Natural killer cell (primary cell): ENCODE results near the gene SLC16A6. TPM values are rescaled to one million over a fixed set of nuclear protein-coding genes. Genes with fewer than 3 reads are reported as not detected.

Experiments used
- ATAC-seq, 3 donors: fragments of 150-1000 bp in 2 of 3; fragments of 200-7000 bp in 1 of 3; cut with Tn5 transposase; 1 replicate in 1 of 3; 2 replicates in 2 of 3; pipeline ENCODE4 v1.10.0; 2021; ENCODE audit warnings: mild to moderate bottlenecking in 2 of 3, moderate library complexity in 2 of 3
- DNase-seq, 2 donors: peaks; one replicate each; pipeline versions ENCODE4 v3.0.0 to v3.0.0-alpha.2; 2013 to 2021; ENCODE audit warnings: mixed read lengths in 1 of 2
- H3K27ac ChIP-seq: one replicate; pipeline ENCODE4 v1.5.1; 2013; ENCODE audit warnings: mild to moderate bottlenecking, low read length
- H3K27me3 ChIP-seq: one replicate; pipeline ENCODE4 v1.6.1; 2013; ENCODE audit warnings: low read length; ENCODE audit not compliant: control insufficient read depth, insufficient read depth
- H3K36me3 ChIP-seq: one replicate; pipeline ENCODE4 v1.6.1; 2013; ENCODE audit warnings: low read length; ENCODE audit not compliant: control insufficient read depth, insufficient read depth
- H3K4me1 ChIP-seq: one replicate; pipeline ENCODE4 v1.6.1; 2013; ENCODE audit warnings: low read length; ENCODE audit not compliant: control insufficient read depth, insufficient read depth
- H3K4me3 ChIP-seq: one replicate; pipeline ENCODE4 v1.5.1; 2013; ENCODE audit warnings: low read length
- H3K9me3 ChIP-seq: one replicate; pipeline ENCODE4 v1.6.1; 2013; ENCODE audit warnings: low read length; ENCODE audit not compliant: control insufficient read depth, insufficient read depth
- H3K27ac Mint-ChIP-seq, 2 donors: one replicate each; pipeline ENCODE4 v1.8.0; 2022; ENCODE audit warnings: mild to moderate bottlenecking in 2 of 2, mixed read lengths in 2 of 2, moderate library complexity in 1 of 2
- H3K27me3 Mint-ChIP-seq, 2 donors: one replicate each; pipeline ENCODE4 v1.8.0; 2022; ENCODE audit warnings: low read depth in 2 of 2, mixed read lengths in 2 of 2
- H3K36me3 Mint-ChIP-seq: one replicate; pipeline ENCODE4 v1.8.0; 2022; ENCODE audit warnings: mixed read lengths
- H3K4me1 Mint-ChIP-seq, 2 donors: one replicate each; pipeline ENCODE4 v1.8.0; 2022; ENCODE audit warnings: mixed read lengths in 2 of 2
- H3K4me3 Mint-ChIP-seq: one replicate; pipeline ENCODE4 v1.8.0; 2022; ENCODE audit warnings: mild to moderate bottlenecking, moderate library complexity, mixed read lengths
- H3K9me3 Mint-ChIP-seq, 2 donors: one replicate each; pipeline ENCODE4 v1.8.0; 2022; ENCODE audit warnings: mixed read lengths in 2 of 2
- WGBS: methylation state at CpG from one replicate; pipeline ENCODE4 v1.1.7; 2013; ENCODE audit warnings: missing lambda C conversion rate; ENCODE audit not compliant: insufficient coverage; 5-methylcytosine and 5-hydroxymethylcytosine counted together
- intact Hi-C: fragments of 100-400 bp; cut with micrococcal nuclease; formaldehyde crosslinking; loops from one replicate; pipeline ENCODE4 v1.14.2; 2022
- total RNA-seq, 4 donors: library from RNA; stranded (reverse); fragments of 120-200 nt in 1 of 4; gene quantifications; one replicate each; pipeline versions ENCODE4 v1.2.3 to v1.2.4, GENCODE V29; 2013 to 2022
- TF ChIP-seq, protein P1 (sequence below): fragments of 200-600 bp; IDR thresholded peaks from one replicate; pipeline ENCODE4 v1.8.0; 2022; ENCODE audit warnings: antibody characterized with exemption

Gene SLC16A6
- total RNA-seq, 3 donors from 2014 or later (not counting 1 experiment from before 2014, with no cell fraction given) = 16.5 to 20.9 (median 19.4) TPM

DNA sequence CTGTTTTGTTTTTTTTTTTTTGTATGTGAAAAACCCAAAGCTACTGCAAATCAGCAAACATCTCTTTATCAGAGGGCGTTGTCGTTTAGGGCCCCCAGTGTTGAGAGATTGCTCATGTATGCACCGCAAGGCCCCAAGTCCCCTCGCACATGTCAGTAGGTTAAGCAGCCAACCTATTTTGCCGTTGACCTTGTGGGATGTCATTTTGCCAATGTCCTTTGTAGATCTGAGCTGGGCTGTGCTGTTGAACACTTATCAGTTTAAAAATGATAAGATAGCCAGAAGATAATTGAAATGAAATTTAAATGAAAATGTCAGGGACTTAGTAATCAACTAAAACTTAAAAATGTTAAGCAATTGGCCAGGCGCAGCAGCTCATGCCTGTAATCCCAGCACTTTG lies 26.5 kb upstream of the SLC16A6 start:
- Mint-ChIP-seq H3K4me3 (no peak overlapping the region), H3K27ac (peak overlapping the region in 1 of 2 donors; percentile 19), H3K4me1 (peaks cover 68 to 76% of the 10 kb centered on the region in 2 donors), H3K9me3 (peaks cover 0 to 4% of the 10 kb centered on the region in 2 donors), H3K27me3 (no peaks in the 10 kb centered on the region), H3K36me3 (no peaks in the 10 kb centered on the region)
- H3K9me3 ChIP-seq = no peaks in the 10 kb centered on the region
- no peak for DNase-seq
- H3K27me3 ChIP-seq = no peaks in the 10 kb centered on the region
- intact Hi-C loops = no loop called here
- TF ChIP-seq, protein P1, sequence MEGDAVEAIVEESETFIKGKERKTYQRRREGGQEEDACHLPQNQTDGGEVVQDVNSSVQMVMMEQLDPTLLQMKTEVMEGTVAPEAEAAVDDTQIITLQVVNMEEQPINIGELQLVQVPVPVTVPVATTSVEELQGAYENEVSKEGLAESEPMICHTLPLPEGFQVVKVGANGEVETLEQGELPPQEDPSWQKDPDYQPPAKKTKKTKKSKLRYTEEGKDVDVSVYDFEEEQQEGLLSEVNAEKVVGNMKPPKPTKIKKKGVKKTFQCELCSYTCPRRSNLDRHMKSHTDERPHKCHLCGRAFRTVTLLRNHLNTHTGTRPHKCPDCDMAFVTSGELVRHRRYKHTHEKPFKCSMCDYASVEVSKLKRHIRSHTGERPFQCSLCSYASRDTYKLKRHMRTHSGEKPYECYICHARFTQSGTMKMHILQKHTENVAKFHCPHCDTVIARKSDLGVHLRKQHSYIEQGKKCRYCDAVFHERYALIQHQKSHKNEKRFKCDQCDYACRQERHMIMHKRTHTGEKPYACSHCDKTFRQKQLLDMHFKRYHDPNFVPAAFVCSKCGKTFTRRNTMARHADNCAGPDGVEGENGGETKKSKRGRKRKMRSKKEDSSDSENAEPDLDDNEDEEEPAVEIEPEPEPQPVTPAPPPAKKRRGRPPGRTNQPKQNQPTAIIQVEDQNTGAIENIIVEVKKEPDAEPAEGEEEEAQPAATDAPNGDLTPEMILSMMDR = no peak
- WGBS = 83% methylated on average over 6 of the region's 6 CpGs
- H3K4me3 ChIP-seq = no peak overlapping the region
- peaks cover 67% of the 10 kb centered on the region for H3K4me1 ChIP-seq
- ATAC-seq = no peak
- no peaks in the 10 kb centered on the region for H3K36me3 ChIP-seq
- H3K27ac ChIP-seq = no peak overlapping the region

DNA sequence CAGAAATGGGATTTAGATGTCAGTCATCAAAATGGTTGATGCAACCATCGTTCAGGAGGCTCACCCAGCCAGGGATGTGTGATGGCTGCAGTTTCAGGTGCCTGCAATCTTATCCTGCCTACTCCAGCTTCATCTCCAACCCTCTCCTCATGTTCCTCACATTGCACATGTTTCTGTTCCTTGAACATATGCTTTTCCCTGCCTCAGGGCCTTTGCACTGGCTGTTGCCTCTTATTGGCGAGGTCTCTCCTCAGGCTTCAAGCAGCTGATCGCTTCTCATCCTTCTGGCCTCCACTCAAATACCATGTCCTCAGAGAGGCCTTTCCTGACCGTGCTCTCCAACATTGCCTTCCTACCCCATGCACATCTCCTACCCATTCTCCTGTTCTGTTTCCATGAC lies 25.0 kb upstream of the SLC16A6 start:
- Histone ChIP-seq H3K36me3 (no peaks in the 10 kb centered on the region), H3K27me3 (no peaks in the 10 kb centered on the region), H3K4me3 (no peak overlapping the region), H3K4me1 (peaks cover 83% of the 10 kb centered on the region), H3K27ac (no peak overlapping the region), H3K9me3 (no peaks in the 10 kb centered on the region)
- peaks cover 0 to 4% of the 10 kb centered on the region in 2 donors for H3K9me3 Mint-ChIP-seq
- H3K4me3 Mint-ChIP-seq = peak overlapping the region; percentile 18
- H3K36me3 Mint-ChIP-seq = no peaks in the 10 kb centered on the region
- DNase-seq (no peak), ATAC-seq (no peak)
- peaks cover 77 to 87% of the 10 kb centered on the region in 2 donors for H3K4me1 Mint-ChIP-seq
- 97% methylated on average over 4 of the region's 4 CpGs for WGBS
- intact Hi-C loops = no loop called here
- H3K27ac Mint-ChIP-seq = peak overlapping the region; percentile 3 to 19
- H3K27me3 Mint-ChIP-seq = no peaks in the 10 kb centered on the region
- TF ChIP-seq, protein P1 = no peak

DNA sequence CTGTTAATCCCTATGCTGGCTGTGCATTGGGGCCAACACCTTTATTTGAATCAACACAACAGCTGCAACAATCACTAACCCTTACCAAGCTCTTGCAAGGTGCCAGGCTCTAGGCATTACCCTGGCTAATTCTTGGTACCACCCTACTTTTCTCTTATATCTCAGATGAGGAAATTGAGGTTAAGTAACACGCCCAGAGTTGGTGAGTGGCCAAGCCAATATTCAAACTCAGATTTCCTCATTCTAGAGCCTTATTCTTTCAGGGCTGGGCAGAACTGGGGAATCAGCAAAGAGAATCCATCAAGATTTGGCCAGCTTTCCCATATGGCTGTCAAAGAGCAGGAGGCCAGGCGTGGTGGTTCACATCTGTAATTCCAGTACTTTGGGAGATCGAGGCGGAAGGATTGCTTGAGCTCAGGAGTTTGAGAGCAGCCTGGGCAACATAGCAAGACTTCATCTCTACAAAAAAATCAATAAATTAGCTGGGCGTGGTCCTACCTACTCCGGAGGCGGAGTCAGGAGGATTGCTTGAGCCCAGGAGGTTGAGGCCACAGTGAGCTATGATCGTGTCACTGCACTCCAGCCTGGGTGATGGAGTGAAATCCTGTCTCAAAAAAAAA lies 24.1 kb upstream of the SLC16A6 start:
- H3K27ac ChIP-seq = peak overlapping the region; percentile 2
- no peaks in the 10 kb centered on the region for H3K27me3 ChIP-seq
- no peaks in the 10 kb centered on the region for H3K36me3 ChIP-seq
- Mint-ChIP-seq H3K4me1 (peaks cover 77 to 87% of the 10 kb centered on the region in 2 donors), H3K27me3 (no peaks in the 10 kb centered on the region), H3K27ac (peak overlapping the region; percentile 70 to 83), H3K36me3 (no peaks in the 10 kb centered on the region), H3K4me3 (peak overlapping the region; percentile 86), H3K9me3 (peaks cover 0 to 4% of the 10 kb centered on the region in 2 donors)
- ATAC-seq (peak in 2 of 3 donors; percentile 48 to 59), DNase-seq (peak in 1 of 2 donors; percentile 53)
- 83% methylated on average over 7 of the region's 8 CpGs for WGBS
- TF ChIP-seq, protein P1 = no peak
- H3K4me3 ChIP-seq = no peak overlapping the region
- no peaks in the 10 kb centered on the region for H3K9me3 ChIP-seq
- H3K4me1 ChIP-seq = peaks cover 90% of the 10 kb centered on the region
- intact Hi-C loops = loop anchor here (5.0 kb wide), 1 partner anchor 42 kb away; no protein-coding TSS in a partner anchor
